HL-60 (cell line): ENCODE data around the gene CEACAM19.

Source experiments
- DNase-seq, 2 experiments: peaks; one replicate each; pipeline ENCODE4 v3.0.0-alpha.2; 2010 to 2020; ENCODE audit warnings: low read depth in 1 of 2, low spot score in 1 of 2
- H3K27ac ChIP-seq: fragments of 250-450 bp; sonication (Bioruptor Pico); replicated peaks from 2 replicates; pipeline ENCODE4 v1.5.1; 2020; ENCODE audit warnings: mild to moderate bottlenecking, moderate library complexity
- H3K27me3 ChIP-seq: fragments of 250-450 bp; sonication (Bioruptor Pico); 2 replicates; pipeline ENCODE4 v1.5.1; 2021; ENCODE audit warnings: mild to moderate bottlenecking, moderate library complexity; ENCODE audit not compliant: insufficient read depth, poor library complexity, severe bottlenecking
- H3K4me3 ChIP-seq: replicated peaks from 2 replicates; pipeline ENCODE4 v1.5.1; 2011; ENCODE audit warnings: mild to moderate bottlenecking, control low read depth, low read length; ENCODE audit not compliant: insufficient read depth
- GABPA ChIP-seq: IDR thresholded peaks from 2 replicates; pipeline ENCODE4 v1.6.1; 2012; ENCODE audit warnings: low read depth
- POLR2AphosphoS5 ChIP-seq: IDR thresholded peaks from 2 replicates; pipeline ENCODE4 v1.6.1; 2012; ENCODE audit warnings: low read depth
- SPI1 ChIP-seq: IDR thresholded peaks from 2 replicates; pipeline ENCODE4 v1.6.1; 2012; ENCODE audit warnings: low read depth, mild to moderate bottlenecking, borderline replicate concordance
- TF ChIP-seq, protein P1 (sequence below): IDR thresholded peaks from 2 replicates; pipeline ENCODE4 v1.6.1; 2012; ENCODE audit warnings: low read depth; ENCODE audit not compliant: insufficient replicate concordance
- TF ChIP-seq, protein P2 (sequence below): IDR thresholded peaks from one replicate; pipeline ENCODE4 v1.5.1; 2011; ENCODE audit warnings: low read length, control low read depth, inconsistent platforms; ENCODE audit not compliant: insufficient read depth

The CEACAM19 gene

DNA sequence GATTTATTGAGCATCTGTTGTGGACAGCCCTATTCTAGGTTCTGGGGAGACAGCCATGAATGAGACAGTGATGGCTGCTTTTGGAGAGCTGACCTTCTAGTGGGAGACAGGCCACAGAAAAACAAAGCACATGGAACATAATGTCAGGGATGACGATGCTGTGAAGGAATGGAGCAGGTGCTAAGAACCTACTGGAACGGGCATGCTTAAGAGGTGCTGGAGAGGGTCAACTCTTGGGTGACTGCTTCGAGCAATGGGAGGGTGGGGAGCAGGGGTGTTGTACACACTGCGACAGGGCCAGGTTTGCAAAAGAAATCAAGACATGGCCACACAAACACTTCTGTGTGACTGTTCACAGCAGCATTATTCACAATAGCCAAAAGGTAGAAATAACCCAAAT lies 15.6 kb downstream of the CEACAM19 start:
- no peak for DNase-seq
- no peak overlapping the region for H3K27ac ChIP-seq
- H3K27me3 ChIP-seq: no peaks in the 10 kb centered on the region
- TF ChIP-seq, protein P1, sequence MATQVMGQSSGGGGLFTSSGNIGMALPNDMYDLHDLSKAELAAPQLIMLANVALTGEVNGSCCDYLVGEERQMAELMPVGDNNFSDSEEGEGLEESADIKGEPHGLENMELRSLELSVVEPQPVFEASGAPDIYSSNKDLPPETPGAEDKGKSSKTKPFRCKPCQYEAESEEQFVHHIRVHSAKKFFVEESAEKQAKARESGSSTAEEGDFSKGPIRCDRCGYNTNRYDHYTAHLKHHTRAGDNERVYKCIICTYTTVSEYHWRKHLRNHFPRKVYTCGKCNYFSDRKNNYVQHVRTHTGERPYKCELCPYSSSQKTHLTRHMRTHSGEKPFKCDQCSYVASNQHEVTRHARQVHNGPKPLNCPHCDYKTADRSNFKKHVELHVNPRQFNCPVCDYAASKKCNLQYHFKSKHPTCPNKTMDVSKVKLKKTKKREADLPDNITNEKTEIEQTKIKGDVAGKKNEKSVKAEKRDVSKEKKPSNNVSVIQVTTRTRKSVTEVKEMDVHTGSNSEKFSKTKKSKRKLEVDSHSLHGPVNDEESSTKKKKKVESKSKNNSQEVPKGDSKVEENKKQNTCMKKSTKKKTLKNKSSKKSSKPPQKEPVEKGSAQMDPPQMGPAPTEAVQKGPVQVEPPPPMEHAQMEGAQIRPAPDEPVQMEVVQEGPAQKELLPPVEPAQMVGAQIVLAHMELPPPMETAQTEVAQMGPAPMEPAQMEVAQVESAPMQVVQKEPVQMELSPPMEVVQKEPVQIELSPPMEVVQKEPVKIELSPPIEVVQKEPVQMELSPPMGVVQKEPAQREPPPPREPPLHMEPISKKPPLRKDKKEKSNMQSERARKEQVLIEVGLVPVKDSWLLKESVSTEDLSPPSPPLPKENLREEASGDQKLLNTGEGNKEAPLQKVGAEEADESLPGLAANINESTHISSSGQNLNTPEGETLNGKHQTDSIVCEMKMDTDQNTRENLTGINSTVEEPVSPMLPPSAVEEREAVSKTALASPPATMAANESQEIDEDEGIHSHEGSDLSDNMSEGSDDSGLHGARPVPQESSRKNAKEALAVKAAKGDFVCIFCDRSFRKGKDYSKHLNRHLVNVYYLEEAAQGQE: no peak
- no peak for TF ChIP-seq SPI1
- TF ChIP-seq GABPA: no peak
- TF ChIP-seq, protein P2, sequence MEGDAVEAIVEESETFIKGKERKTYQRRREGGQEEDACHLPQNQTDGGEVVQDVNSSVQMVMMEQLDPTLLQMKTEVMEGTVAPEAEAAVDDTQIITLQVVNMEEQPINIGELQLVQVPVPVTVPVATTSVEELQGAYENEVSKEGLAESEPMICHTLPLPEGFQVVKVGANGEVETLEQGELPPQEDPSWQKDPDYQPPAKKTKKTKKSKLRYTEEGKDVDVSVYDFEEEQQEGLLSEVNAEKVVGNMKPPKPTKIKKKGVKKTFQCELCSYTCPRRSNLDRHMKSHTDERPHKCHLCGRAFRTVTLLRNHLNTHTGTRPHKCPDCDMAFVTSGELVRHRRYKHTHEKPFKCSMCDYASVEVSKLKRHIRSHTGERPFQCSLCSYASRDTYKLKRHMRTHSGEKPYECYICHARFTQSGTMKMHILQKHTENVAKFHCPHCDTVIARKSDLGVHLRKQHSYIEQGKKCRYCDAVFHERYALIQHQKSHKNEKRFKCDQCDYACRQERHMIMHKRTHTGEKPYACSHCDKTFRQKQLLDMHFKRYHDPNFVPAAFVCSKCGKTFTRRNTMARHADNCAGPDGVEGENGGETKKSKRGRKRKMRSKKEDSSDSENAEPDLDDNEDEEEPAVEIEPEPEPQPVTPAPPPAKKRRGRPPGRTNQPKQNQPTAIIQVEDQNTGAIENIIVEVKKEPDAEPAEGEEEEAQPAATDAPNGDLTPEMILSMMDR: no peak
- no peak for TF ChIP-seq POLR2AphosphoS5
- H3K4me3 ChIP-seq: no peak overlapping the region

DNA sequence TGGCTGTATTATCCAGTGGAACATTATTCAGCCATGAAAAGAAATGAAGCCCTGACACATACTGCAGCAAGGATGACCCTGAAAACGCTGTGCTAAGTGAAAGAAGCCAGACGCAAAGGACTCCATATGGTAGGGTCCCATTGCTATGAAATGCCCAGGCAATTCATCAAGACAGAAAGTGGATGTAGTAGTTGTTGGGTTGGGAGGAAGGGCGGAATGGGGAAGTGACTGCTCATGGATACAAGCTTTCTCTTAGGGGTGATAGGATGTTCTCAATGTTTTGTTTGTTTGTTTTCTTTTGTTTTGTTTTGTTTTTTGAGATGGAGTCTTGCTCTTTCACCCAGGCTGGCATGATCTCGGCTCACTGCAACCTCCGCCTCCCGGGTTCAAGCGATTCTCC lies 16.6 kb downstream of the CEACAM19 start:
- DNase-seq: peak in 1 of 2 experiments; percentile 19
- Histone ChIP-seq H3K4me3 (no peak overlapping the region), H3K27ac (no peak overlapping the region), H3K27me3 (no peaks in the 10 kb centered on the region)
- TF ChIP-seq SPI1 (peak; percentile 90), GABPA (no peak)

DNA sequence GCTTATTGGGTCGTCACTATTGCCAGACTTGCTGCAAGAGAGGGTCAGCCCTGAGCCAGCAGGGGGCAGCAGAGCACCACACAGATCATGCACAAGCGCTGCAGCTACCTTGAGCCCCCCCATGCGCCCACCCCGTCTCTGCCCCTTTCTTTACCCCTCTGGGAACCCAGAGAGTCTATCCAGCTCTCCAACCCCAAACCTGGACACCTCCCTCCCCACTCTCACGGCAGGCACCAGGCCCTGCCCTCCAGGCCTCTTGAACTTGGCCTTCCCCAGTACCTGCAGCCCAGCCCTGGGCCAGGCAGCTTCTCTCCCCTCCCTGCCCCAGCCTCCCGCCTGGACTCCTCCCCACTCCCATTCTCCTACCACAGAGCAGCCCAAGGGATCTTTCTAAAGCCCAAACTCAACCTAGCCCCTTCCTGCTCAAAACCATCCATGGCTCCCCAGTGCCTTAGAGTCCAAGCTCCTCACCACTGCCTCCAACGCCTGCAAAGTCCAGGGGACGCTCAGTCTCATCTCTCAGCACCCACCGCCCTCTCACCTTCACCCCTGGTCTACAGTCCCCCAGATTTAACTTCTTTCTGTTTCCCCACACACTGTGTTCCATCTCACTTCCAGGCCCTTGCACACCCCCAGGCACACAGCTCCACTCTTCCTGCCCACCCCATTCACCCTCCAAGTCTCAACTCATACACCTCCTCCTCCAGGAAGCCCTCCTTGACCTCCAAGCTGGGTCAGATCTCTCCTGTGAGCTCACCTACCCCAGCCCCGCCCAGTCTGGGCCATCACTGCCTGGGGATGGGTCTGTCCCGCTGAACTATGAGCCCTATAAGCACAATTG lies 18.2 kb downstream of the CEACAM19 start:
- H3K27ac ChIP-seq: no peak overlapping the region
- H3K4me3 ChIP-seq: no peak overlapping the region
- peak; percentile 36 to 67 for DNase-seq
- H3K27me3 ChIP-seq: no peaks in the 10 kb centered on the region
- TF ChIP-seq, protein P2: peak; percentile 97
- TF ChIP-seq POLR2AphosphoS5: no peak

DNA sequence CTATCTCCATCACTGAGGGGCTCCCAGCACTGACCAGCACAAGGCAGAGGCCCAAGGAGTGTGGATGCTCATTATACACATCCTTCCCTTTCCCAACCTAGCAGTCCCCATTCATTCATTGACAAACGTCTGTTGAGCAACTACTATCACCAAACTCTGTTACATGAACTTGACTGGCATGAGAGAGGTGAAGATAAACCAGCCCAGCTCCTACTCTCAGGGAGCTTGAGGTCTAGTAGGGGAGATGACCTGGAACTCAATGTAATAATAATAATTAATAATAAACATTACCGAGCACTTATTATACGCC lies 18.8 kb downstream of the CEACAM19 start:
- Histone ChIP-seq H3K4me3 (no peak overlapping the region), H3K27me3 (no peaks in the 10 kb centered on the region), H3K27ac (no peak overlapping the region)
- DNase-seq: no peak
- TF ChIP-seq, protein P2: no peak
- no peak for TF ChIP-seq GABPA
- no peak for TF ChIP-seq POLR2AphosphoS5

DNA sequence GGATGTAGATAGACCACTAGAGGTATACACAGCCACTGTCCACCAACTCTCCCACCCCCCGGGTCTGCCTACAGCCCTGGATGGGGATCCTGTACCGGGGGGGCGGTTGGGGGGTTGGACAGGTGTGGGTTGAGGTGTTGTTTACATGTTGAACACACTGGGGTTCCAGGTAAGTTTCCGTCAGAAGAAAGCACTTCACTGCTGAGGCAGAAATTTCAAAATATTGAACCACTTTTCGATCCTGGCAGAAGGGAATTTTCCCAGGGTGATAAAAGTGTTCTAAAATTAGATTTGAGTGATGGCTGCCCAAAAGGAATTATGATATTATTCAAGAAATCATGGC lies 21.1 kb downstream of the CEACAM19 start:
- H3K27me3 ChIP-seq: no peaks in the 10 kb centered on the region
- no peak overlapping the region for H3K27ac ChIP-seq
- no peak for DNase-seq
- TF ChIP-seq, protein P2: no peak
- TF ChIP-seq POLR2AphosphoS5 (no peak), GABPA (no peak), SPI1 (no peak)
- TF ChIP-seq, protein P1: no peak
- no peak overlapping the region for H3K4me3 ChIP-seq
